Thoracic aorta (tissue), 2 donors: Measurements from ENCODE around the gene MAPK13. TPM values are rescaled to one million over a fixed set of nuclear protein-coding genes. Genes with fewer than 3 reads are reported as not detected.
"Not testable (repeated sequence)": the region's sequence is repeated elsewhere in the genome, so short reads cannot be mapped to it uniquely, and the experiment has no call there.

Source experiments
- ATAC-seq: fragments of 150-250 bp; one replicate; pipeline ENCODE4 v1.8.0; 2017; ENCODE audit warnings: low read depth; ENCODE audit not compliant: insufficient number of reproducible peaks, low FRiP score
- DNase-seq: peaks from one replicate; pipeline ENCODE4 v3.0.0-alpha.2; 2020; ENCODE audit warnings: low spot score
- H3K27ac ChIP-seq, 2 donors: fragments of 200-600 bp; sonication (generic); 1 replicate in 1 of 2; 2 replicates in 1 of 2; pipeline ENCODE4 v1.5.1; 2016; ENCODE audit warnings: mild to moderate bottlenecking in 2 of 2, moderate library complexity in 2 of 2
- H3K27me3 ChIP-seq: fragments of 200-600 bp; sonication (generic); replicated peaks from 2 replicates; pipeline ENCODE4 v1.6.0; 2016; ENCODE audit warnings: mild to moderate bottlenecking; ENCODE audit not compliant: insufficient read depth
- H3K36me3 ChIP-seq: fragments of 200-600 bp; sonication (generic); one replicate; pipeline ENCODE4 v1.5.1; 2016
- H3K4me1 ChIP-seq, 2 donors: fragments of 200-600 bp; sonication (generic); 1 replicate in 1 of 2; 2 replicates in 1 of 2; pipeline versions ENCODE4 v1.5.1 to v1.6.0; 2016; ENCODE audit warnings: low read depth in 2 of 2, mild to moderate bottlenecking in 1 of 2; ENCODE audit not compliant: control insufficient read depth in 1 of 2
- H3K4me3 ChIP-seq: fragments of 200-600 bp; sonication (generic); 2 replicates; pipeline ENCODE4 v1.5.1; 2016; ENCODE audit warnings: mild to moderate bottlenecking
- H3K9me3 ChIP-seq: fragments of 200-600 bp; sonication (generic); 2 replicates; pipeline ENCODE4 v1.5.1; 2016
- CTCF ChIP-seq: fragments of 200-600 bp; sonication (generic); IDR thresholded peaks from one replicate; pipeline ENCODE4 v1.5.1; 2019; ENCODE audit warnings: antibody characterized with exemption
- total RNA-seq, 2 donors: library from RNA; depleted of rRNA; stranded (reverse); fragments of >200 nt; gene quantifications; one replicate each; pipeline versions ENCODE4 v1.1.0 to v1.2.3, GENCODE V29; 2016

Gene MAPK13
- total RNA-seq, 2 donors from 2014 or later: 5.5 to 7.6 TPM

GRCh38 chr6:36121787-36122494 lies 8.4 kb upstream of the MAPK13 start:
- Histone ChIP-seq H3K4me3 (no peak overlapping the region), H3K4me1 (peaks cover 3 to 5% of the 10 kb centered on the region in 2 donors), H3K9me3 (no peaks in the 10 kb centered on the region), H3K27ac (no peak overlapping the region), H3K36me3 (no peaks in the 10 kb centered on the region), H3K27me3 (no peaks in the 10 kb centered on the region)
- DNase-seq (no peak), ATAC-seq (no peak)
- TF ChIP-seq CTCF: no peak

GRCh38 chr6:36122495-36123269 lies 7.6 kb upstream of the MAPK13 start:
- no peak overlapping the region for H3K27ac ChIP-seq
- H3K4me1 ChIP-seq: peaks cover 3 to 5% of the 10 kb centered on the region in 2 donors
- no peak overlapping the region for H3K4me3 ChIP-seq
- H3K9me3 ChIP-seq: no peaks in the 10 kb centered on the region
- DNase-seq (no peak), ATAC-seq (no peak)
- no peaks in the 10 kb centered on the region for H3K36me3 ChIP-seq
- no peak for TF ChIP-seq CTCF
- H3K27me3 ChIP-seq: no peaks in the 10 kb centered on the region

GRCh38 chr6:36123270-36124139 lies 6.8 kb upstream of the MAPK13 start:
- DNase-seq (peak; percentile 48), ATAC-seq (peak; percentile 37)
- no peaks in the 10 kb centered on the region for H3K9me3 ChIP-seq
- H3K4me1 ChIP-seq: peaks cover 3 to 5% of the 10 kb centered on the region in 2 donors
- peak overlapping the region; percentile 41 for H3K4me3 ChIP-seq
- no peaks in the 10 kb centered on the region for H3K27me3 ChIP-seq
- H3K36me3 ChIP-seq: no peaks in the 10 kb centered on the region
- peak; percentile 78 for TF ChIP-seq CTCF
- H3K27ac ChIP-seq: no peak overlapping the region

GRCh38 chr6:36124346-36124745 lies 6.0 kb upstream of the MAPK13 start:
- H3K9me3 ChIP-seq, H3K27ac ChIP-seq, H3K27me3 ChIP-seq, H3K36me3 ChIP-seq, DNase-seq, H3K4me1 ChIP-seq, ATAC-seq: not testable (repeated sequence)
- H3K4me3 ChIP-seq: peak overlapping the region; percentile 41

- no peak for DNase-seq
- H3K27ac ChIP-seq: no peak overlapping the region
- no peaks in the 10 kb centered on the region for H3K9me3 ChIP-seq
- TF ChIP-seq CTCF: no peak
- ATAC-seq: no peak
- H3K4me3 ChIP-seq: no peak overlapping the region
- H3K27me3 ChIP-seq: no peaks in the 10 kb centered on the region
- no peaks in the 10 kb centered on the region for H3K36me3 ChIP-seq
- H3K4me1 ChIP-seq: peaks cover 5 to 6% of the 10 kb centered on the region in 2 donors
These were observed 5.4 kb upstream of the MAPK13 start for GRCh38 chr6:36124881-36125280.
